ENCODE results near the gene SRCIN1.
"Not testable (repeated sequence)": the region's sequence is repeated elsewhere in the genome, so short reads cannot be mapped to it uniquely, and the experiment has no call there.

The SRCIN1 gene

GRCh38 chr17:38507921-38508569 is 97.7 kb downstream of the SRCIN1 start:
- no peak for DNase-seq (ENCODE audit: low read depth)

GRCh38 chr17:38507436-38507835 is 98.3 kb downstream of the SRCIN1 start:
- DNase-seq (ENCODE audit: low read depth) = peak; percentile 10

- DNase-seq (ENCODE audit: low read depth) = no peak
These were observed 101.5 kb downstream of the SRCIN1 start for GRCh38 chr17:38504216-38504615.

- not testable (repeated sequence) for DNase-seq (ENCODE audit: low read depth)
These were observed 102.4 kb downstream of the SRCIN1 start for GRCh38 chr17:38503286-38503913.

- DNase-seq (ENCODE audit: low read depth) = not testable (repeated sequence)
These were observed 104.0 kb downstream of the SRCIN1 start for GRCh38 chr17:38501718-38502117.

- DNase-seq (ENCODE audit: low read depth) = not testable (repeated sequence)
These were observed 106.5 kb downstream of the SRCIN1 start for GRCh38 chr17:38499230-38499629.

- DNase-seq (ENCODE audit: low read depth) = no peak
These were observed 107.4 kb downstream of the SRCIN1 start for GRCh38 chr17:38498353-38498752.

- not testable (repeated sequence) for DNase-seq (ENCODE audit: low read depth)
These were observed 108.1 kb downstream of the SRCIN1 start for GRCh38 chr17:38497656-38498055.

- DNase-seq (ENCODE audit: low read depth) = not testable (repeated sequence)
These were observed 111.6 kb downstream of the SRCIN1 start for GRCh38 chr17:38494152-38494551.

- peak; percentile 82 for DNase-seq (ENCODE audit: low read depth)
These were observed 113.4 kb downstream of the SRCIN1 start for GRCh38 chr17:38492067-38493040.

GRCh38 chr17:38491346-38492066 is 114.2 kb downstream of the SRCIN1 start:
- not testable (repeated sequence) for DNase-seq (ENCODE audit: low read depth)

- DNase-seq (ENCODE audit: low read depth) = not testable (repeated sequence)
These were observed 116.0 kb downstream of the SRCIN1 start for GRCh38 chr17:38489774-38490173.

- not testable (repeated sequence) for DNase-seq (ENCODE audit: low read depth)
These were observed 120.0 kb downstream of the SRCIN1 start for GRCh38 chr17:38485681-38486298.

GRCh38 chr17:38485146-38485468 is 120.6 kb downstream of the SRCIN1 start:
- DNase-seq (ENCODE audit: low read depth) = no peak

- DNase-seq (ENCODE audit: low read depth) = peak; percentile 52
These were observed 121.3 kb downstream of the SRCIN1 start for GRCh38 chr17:38484242-38485145.

GRCh38 chr17:38482700-38483043 is 123.1 kb downstream of the SRCIN1 start:
- not testable (repeated sequence) for DNase-seq (ENCODE audit: low read depth)

- DNase-seq (ENCODE audit: low read depth) = not testable (repeated sequence)
These were observed 123.6 kb downstream of the SRCIN1 start for GRCh38 chr17:38482039-38482699.

Measured in iris pigment epithelial cell (primary cell).